AG09309 (cell line): ENCODE results near the gene PLPPR1.
"Not testable (repeated sequence)": the region's sequence is repeated elsewhere in the genome, so short reads cannot be mapped to it uniquely, and the experiment has no call there.

ENCODE experiments used
- DNase-seq: peaks from one replicate; pipeline ENCODE4 v3.0.0-alpha.2; 2010; ENCODE audit warnings: low read depth
- H3K4me3 ChIP-seq: 2 replicates; pipeline ENCODE4 v1.5.1; 2011; ENCODE audit warnings: mild to moderate bottlenecking, low read depth, low read length, moderate library complexity; ENCODE audit not compliant: control insufficient read depth
- TF ChIP-seq, protein P1 (sequence below): IDR thresholded peaks from 2 replicates; pipeline ENCODE4 v1.5.1; 2011; ENCODE audit warnings: mild to moderate bottlenecking, low read depth, low read length, inconsistent platforms; ENCODE audit not compliant: insufficient read depth, control insufficient read depth; ENCODE audit errors: missing control alignments

Gene PLPPR1

DNA sequence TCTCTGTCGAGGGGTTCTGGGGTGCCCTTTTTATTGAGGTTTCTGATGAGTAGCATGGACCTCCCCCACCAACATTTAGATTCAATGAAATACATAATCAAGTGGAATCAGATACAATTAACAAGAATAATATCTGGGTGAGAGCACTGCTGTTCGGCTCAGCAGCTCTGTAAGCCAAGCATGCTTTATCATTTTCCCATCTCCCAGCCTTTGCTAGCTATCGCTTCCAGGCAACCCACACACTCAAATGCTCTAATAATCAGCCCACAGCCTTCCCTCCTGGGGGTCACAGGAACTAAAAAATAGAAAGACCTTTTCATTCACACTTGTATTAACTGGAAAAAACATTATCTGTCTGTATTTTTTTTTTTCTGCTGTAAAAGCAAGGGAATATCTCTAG lies 8.9 kb downstream of the PLPPR1 start:
- TF ChIP-seq, protein P1, sequence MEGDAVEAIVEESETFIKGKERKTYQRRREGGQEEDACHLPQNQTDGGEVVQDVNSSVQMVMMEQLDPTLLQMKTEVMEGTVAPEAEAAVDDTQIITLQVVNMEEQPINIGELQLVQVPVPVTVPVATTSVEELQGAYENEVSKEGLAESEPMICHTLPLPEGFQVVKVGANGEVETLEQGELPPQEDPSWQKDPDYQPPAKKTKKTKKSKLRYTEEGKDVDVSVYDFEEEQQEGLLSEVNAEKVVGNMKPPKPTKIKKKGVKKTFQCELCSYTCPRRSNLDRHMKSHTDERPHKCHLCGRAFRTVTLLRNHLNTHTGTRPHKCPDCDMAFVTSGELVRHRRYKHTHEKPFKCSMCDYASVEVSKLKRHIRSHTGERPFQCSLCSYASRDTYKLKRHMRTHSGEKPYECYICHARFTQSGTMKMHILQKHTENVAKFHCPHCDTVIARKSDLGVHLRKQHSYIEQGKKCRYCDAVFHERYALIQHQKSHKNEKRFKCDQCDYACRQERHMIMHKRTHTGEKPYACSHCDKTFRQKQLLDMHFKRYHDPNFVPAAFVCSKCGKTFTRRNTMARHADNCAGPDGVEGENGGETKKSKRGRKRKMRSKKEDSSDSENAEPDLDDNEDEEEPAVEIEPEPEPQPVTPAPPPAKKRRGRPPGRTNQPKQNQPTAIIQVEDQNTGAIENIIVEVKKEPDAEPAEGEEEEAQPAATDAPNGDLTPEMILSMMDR = no peak
- DNase-seq = no peak

DNA sequence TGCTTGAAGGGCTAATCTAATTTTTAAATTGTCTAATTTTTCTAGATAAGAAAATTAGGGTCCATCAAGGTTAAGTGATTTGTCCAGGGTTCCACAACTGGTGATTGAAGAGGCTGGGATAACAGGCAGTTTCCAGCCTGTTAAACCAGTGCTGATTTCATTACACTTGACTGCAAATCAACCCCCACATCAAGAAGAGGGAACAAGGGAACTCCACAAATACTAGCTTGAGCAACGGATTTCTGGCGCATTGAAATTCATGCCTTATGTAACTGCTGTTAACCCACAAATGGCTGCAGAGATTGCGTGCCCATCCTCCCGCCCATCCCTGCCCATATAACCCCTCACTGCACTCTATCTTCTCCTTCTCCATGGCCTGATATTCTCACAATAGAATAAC lies 10.0 kb downstream of the PLPPR1 start:
- H3K4me3 ChIP-seq = no peak overlapping the region
- TF ChIP-seq, protein P1 = no peak
- no peak for DNase-seq

More for the DNA sequence above, 8.9 kb downstream of the PLPPR1 start:
- no peak overlapping the region for H3K4me3 ChIP-seq

DNA sequence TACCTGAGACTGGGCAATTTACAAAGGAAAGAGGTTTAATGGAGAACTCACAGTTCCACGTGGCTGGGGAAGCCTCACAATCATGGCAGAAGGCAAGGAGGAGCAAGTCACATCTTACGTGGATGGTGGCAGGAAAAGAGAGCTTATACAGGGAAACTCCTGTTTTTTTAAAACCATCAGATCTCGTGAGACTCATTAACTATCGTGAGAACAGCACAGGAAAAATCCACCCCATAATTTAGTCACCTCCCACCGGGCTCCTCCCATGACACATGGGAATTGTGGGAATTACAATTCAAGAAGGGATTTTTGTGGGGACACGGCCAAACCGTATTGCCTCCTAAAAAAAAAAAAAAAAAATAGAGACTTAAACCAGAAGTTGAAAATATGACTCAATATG lies 11.1 kb downstream of the PLPPR1 start:
- not testable (repeated sequence) for DNase-seq, H3K4me3 ChIP-seq

DNA sequence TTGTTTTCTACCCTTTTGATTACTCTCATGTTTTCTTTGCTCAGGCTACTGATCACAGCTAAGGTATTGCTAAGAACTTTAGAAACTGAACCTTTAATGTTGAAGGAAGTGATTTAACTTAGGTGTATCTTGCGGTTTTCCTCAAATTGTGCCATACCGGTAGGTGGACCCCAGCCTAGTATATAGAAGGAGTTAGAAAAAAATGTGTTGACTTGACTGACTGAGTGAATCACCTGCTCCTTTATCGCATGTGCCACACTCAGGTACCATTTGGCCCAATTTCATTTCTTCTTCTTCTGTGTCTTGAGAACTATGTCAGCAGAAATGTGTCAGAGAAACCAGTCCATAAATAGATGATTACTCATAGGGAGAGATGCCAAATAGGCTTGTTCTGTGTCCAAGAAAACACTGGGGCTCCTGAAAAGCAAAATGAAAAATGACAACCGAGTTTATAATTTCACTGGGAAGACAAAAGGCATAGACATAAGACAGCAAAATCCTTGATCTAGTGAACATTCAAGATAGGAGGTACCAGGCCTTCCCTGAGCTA lies 19.4 kb downstream of the PLPPR1 start:
- no peak for DNase-seq
- no peak overlapping the region for H3K4me3 ChIP-seq
- TF ChIP-seq, protein P1 = no peak

DNA sequence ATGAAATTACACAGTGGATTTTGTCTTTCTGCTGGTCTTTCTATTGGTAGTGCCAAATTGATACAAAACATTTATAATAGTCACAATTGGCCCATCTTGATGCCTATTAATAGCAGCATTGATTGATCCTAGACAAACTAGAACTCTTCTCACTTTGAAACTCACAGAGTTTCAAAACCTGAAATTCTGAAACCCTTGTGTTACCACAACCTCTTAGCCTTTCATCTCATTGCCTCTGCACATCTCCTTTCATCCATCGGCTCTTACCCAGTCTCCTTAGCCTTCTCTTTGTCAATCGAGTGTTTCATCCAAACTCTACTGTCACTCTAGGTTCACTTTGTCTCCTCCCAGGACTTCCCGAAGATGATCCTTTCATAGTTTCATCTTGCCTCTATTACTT lies 22.1 kb downstream of the PLPPR1 start:
- TF ChIP-seq, protein P1 = no peak
- DNase-seq = no peak
- H3K4me3 ChIP-seq = no peak overlapping the region

DNA sequence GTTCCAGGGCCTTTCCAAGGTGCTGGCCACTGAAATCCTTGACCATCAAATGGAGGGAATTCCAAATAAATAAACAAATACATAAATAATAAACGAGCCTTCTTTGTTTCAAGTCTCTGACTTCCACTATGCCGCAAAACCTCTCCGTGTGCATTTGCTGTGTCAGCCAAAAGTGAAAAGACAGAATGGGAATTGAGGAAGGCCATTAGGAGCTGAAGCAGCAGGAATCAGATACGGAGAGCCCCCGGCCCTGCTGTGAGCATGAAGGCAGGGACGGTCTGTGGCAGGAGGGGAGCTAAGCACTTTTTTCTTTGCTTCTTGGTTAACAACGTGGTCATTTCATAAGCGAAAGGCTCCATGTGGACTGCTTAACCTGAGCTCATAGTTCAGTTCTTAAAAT lies 26.1 kb downstream of the PLPPR1 start:
- TF ChIP-seq, protein P1 = no peak
- H3K4me3 ChIP-seq = no peak overlapping the region
- no peak for DNase-seq

DNA sequence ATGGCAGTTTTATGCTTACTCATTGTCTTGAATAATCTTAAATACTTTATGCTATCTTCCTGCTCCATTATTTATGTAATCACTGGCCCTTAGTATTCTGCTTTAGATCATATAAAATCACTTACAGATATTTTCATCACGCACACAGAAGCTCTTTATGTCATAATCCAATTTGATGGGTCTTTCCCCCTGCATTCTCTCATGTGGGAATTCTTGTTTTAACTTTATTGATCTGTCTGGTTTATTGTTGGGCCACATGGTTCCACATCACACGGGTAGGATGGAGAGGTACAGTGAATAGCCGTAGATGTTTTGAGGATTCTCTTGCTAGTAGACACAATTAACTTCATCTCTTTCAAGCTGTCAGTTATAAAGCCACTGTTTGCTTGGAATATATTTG lies 27.0 kb downstream of the PLPPR1 start:
- no peak for DNase-seq
- no peak overlapping the region for H3K4me3 ChIP-seq
- TF ChIP-seq, protein P1 = no peak
